Measurements from ENCODE around the gene ASCL4. TPM values are rescaled to one million over a fixed set of nuclear protein-coding genes. Genes with fewer than 3 reads are reported as not detected.

ASCL4 gene
- total and polyA plus RNA-seq, 2 of the 4 experiments (the other 2 are of a cell fraction): not detected

- no peaks in the 10 kb centered on the region for H3K4me1 ChIP-seq (ENCODE audit: control insufficient read depth, insufficient read depth, low read length)
- peak overlapping the region; percentile 41 for H2AFZ ChIP-seq (replicated peaks; ENCODE audit: low read length, poor library complexity)
- intact Hi-C loops (cut with micrococcal nuclease): no loop called here
- H3K27ac ChIP-seq (ENCODE audit: insufficient read depth, low read length): no peak overlapping the region
- H3K27me3 ChIP-seq (ENCODE audit: control insufficient read depth, insufficient read depth, low read length): peaks cover 17% of the 10 kb centered on the region
- no peak overlapping the region for H3K9ac ChIP-seq (ENCODE audit: low read depth, low read length)
- H3K4me3 ChIP-seq (ENCODE audit: insufficient read depth, low read depth, low read length): no peak overlapping the region
- no peaks in the 10 kb centered on the region for H3K9me1 ChIP-seq (ENCODE audit: insufficient read depth, low read length)
- no peak overlapping the region for H2BK120ac ChIP-seq (ENCODE audit: low read depth, low read length)
- dilution Hi-C loops (cut with HindIII; ENCODE audit: low sequenced_read_pairs, unreplicated experiment): no loop called here
- CTCF ChIA-PET: no interaction called here
- no peak overlapping the region for H3K23ac ChIP-seq (ENCODE audit: low read depth, low read length)
- H2AK9ac ChIP-seq (replicated peaks; ENCODE audit: low read depth, low read length, poor library complexity): no peak overlapping the region
- no peak overlapping the region for H3K4ac ChIP-seq (ENCODE audit: low read depth, low read length)
- H4K5ac ChIP-seq (ENCODE audit: low read depth, low read length): no peak overlapping the region
- BruUV-seq (replicated peaks): no TSS peak
- POLR2A ChIA-PET (ENCODE audit: unreplicated experiment): no interaction called here
- H4K8ac ChIP-seq (ENCODE audit: low read depth in 2 of 2, low read length in 2 of 2): no peak overlapping the region
- in situ Hi-C loops (cut with MboI; ENCODE audit: low sequenced_read_pairs): no loop called here
- no peaks in the 10 kb centered on the region for H3K9me3 ChIP-seq (ENCODE audit: control insufficient read depth, insufficient read depth, low read length)
- no peak overlapping the region for H3K56ac ChIP-seq (ENCODE audit: extremely low read depth, insufficient read depth, low read length)
- no peak overlapping the region for H2AK5ac ChIP-seq (ENCODE audit: low read depth, low read length)
- no peak overlapping the region for H2BK15ac ChIP-seq (ENCODE audit: low read depth, low read length)
- no peak overlapping the region for H4K91ac ChIP-seq (ENCODE audit: insufficient read depth, low read depth, low read length)
- no peaks in the 10 kb centered on the region for H3K79me1 ChIP-seq (ENCODE audit: low read depth in 1 of 2, low read length in 2 of 2)
- H3K36me3 ChIP-seq (ENCODE audit: control insufficient read depth, insufficient read depth, low read length): no peaks in the 10 kb centered on the region
- no peak overlapping the region for H3K18ac ChIP-seq (ENCODE audit: low read depth, low read length)
- H2BK5ac ChIP-seq (ENCODE audit: low read depth, low read length, poor library complexity, severe bottlenecking): no peak overlapping the region
- TF ChIP-seq POLR2A (IDR thresholded peaks at IDR 0.05; ENCODE audit: low read depth, low read length) (no peak), MAFK (IDR thresholded peaks at IDR 0.05; ENCODE audit: low read depth, low read length) (no peak), ELK1 (IDR thresholded peaks at IDR 0.05; ENCODE audit: borderline replicate concordance, low read depth, low read length) (no peak), CHD1 (IDR thresholded peaks at IDR 0.05; ENCODE audit: low read depth, low read length) (no peak), RCOR1 (IDR thresholded peaks at IDR 0.05; ENCODE audit: insufficient replicate concordance, low read length) (no peak), RAD21 (IDR thresholded peaks at IDR 0.05; ENCODE audit: low read length) (no peak), RFX5 (IDR thresholded peaks at IDR 0.05; ENCODE audit: low read depth, low read length) (no peak), USF2 (IDR thresholded peaks at IDR 0.05; ENCODE audit: low read depth, low read length) (no peak), BHLHE40 (IDR thresholded peaks at IDR 0.05; ENCODE audit: low read depth, low read length) (no peak), CEBPB (IDR thresholded peaks at IDR 0.05; ENCODE audit: low read depth, low read length) (no peak), NFE2L2 (IDR thresholded peaks at IDR 0.05; ENCODE audit: low read depth, low read length) (no peak), FOS (IDR thresholded peaks at IDR 0.05; ENCODE audit: low read depth, low read length) (no peak), MAZ (IDR thresholded peaks at IDR 0.05; ENCODE audit: borderline replicate concordance, low read depth, low read length) (no peak), MXI1 (IDR thresholded peaks at IDR 0.05; ENCODE audit: borderline replicate concordance, low read depth, low read length) (no peak), SMC3 (IDR thresholded peaks at IDR 0.05; ENCODE audit: low read depth, low read length) (no peak)
- TF ChIP-seq, protein P1, sequence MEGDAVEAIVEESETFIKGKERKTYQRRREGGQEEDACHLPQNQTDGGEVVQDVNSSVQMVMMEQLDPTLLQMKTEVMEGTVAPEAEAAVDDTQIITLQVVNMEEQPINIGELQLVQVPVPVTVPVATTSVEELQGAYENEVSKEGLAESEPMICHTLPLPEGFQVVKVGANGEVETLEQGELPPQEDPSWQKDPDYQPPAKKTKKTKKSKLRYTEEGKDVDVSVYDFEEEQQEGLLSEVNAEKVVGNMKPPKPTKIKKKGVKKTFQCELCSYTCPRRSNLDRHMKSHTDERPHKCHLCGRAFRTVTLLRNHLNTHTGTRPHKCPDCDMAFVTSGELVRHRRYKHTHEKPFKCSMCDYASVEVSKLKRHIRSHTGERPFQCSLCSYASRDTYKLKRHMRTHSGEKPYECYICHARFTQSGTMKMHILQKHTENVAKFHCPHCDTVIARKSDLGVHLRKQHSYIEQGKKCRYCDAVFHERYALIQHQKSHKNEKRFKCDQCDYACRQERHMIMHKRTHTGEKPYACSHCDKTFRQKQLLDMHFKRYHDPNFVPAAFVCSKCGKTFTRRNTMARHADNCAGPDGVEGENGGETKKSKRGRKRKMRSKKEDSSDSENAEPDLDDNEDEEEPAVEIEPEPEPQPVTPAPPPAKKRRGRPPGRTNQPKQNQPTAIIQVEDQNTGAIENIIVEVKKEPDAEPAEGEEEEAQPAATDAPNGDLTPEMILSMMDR (conservative IDR thresholded peaks at IDR 0.05; ENCODE audit: low read depth, low read length): no peak
- no peak overlapping the region for H2BK20ac ChIP-seq (ENCODE audit: low read depth, low read length)
- no peak; the same call in 1 of the 2 replicates for ATAC-seq (ENCODE audit: low read depth)
- DNase-seq: no peak
- no peaks in the 10 kb centered on the region for H4K20me1 ChIP-seq (ENCODE audit: insufficient read depth, low read length)
- no peak overlapping the region for H3K4me2 ChIP-seq (ENCODE audit: low read depth, low read length)
- WGBS, 2 experiments (ENCODE audit: extremely low coverage in 2 of 2, insufficient read length in 1 of 2): 3% methylated on average over 39 of the region's 66 CpGs; no CpG with 5 or more reads in 1 of the 2 experiments
- H3K14ac ChIP-seq (replicated peaks; ENCODE audit: low read depth, low read length): no peak overlapping the region
Measured at GRCh38 chr12:107775093-107775721, 703 bp downstream of the ASCL4 start.

Measured in IMR-90 (cell line).